ENCODE data around the gene AKAP8.

GRCh38 chr19:15404780-15405211, 25.2 kb upstream of the AKAP8 start:
- no peak for TF ChIP-seq CTCF (conservative IDR thresholded peaks at IDR 0.05; ENCODE audit: low read length)
- no peak for TF ChIP-seq EZH2phosphoT487 (IDR thresholded peaks at IDR 0.05; ENCODE audit: borderline replicate concordance, low read depth, low read length)

Measured in OCI-LY7 (cell line).